ENCODE data around the gene ELP2. TPM values are rescaled to one million over a fixed set of nuclear protein-coding genes. Genes with fewer than 3 reads are reported as not detected.

Gene ELP2
- total RNA-seq, 1 donor from 2014 or later, result 46.1 TPM

GRCh38 chr18:36194600-36195315 is 65.1 kb downstream of the ELP2 start:
- DNase-seq (ENCODE audit: low read depth), result no peak
- H3K4me3 ChIP-seq (ENCODE audit: low read depth, low read length), result no peak overlapping the region
- TF ChIP-seq, protein P1, sequence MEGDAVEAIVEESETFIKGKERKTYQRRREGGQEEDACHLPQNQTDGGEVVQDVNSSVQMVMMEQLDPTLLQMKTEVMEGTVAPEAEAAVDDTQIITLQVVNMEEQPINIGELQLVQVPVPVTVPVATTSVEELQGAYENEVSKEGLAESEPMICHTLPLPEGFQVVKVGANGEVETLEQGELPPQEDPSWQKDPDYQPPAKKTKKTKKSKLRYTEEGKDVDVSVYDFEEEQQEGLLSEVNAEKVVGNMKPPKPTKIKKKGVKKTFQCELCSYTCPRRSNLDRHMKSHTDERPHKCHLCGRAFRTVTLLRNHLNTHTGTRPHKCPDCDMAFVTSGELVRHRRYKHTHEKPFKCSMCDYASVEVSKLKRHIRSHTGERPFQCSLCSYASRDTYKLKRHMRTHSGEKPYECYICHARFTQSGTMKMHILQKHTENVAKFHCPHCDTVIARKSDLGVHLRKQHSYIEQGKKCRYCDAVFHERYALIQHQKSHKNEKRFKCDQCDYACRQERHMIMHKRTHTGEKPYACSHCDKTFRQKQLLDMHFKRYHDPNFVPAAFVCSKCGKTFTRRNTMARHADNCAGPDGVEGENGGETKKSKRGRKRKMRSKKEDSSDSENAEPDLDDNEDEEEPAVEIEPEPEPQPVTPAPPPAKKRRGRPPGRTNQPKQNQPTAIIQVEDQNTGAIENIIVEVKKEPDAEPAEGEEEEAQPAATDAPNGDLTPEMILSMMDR (conservative IDR thresholded peaks at IDR 0.05; ENCODE audit: low read depth, low read length), result no peak

DNA sequence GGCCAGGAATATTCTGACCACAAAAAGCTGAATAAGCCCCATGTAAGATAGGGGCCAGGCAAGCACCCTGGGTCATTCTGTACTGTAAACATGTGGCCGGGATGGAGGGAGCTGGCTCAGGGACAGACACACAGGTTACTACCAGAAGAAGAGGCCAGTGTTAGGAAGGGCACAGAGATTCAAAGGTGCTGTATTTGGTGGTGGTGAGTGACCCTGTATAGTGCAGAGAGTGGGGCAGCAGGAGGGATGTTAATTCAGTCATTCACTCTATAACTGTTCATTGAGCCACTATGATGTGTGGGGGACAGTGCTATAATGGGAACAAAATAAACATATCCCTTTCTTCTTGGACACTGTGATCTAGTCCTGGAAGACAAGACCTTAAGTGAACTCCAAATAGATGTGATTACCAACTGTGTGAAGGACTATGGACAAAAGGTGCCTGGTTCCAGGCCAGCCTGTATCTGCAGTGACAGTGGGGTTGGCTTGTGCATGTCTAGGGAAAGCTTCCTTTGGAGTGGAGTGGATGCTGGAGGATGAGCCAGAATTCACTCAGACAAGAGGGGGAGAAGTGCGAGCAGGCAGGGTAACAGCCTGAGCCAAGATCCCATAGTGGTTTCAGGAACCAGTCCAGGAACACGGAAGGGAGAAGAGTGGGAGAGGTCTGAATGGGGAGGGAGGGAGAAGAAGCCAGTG is 65.9 kb downstream of the ELP2 start:
- TF ChIP-seq, protein P1 (conservative IDR thresholded peaks at IDR 0.05; ENCODE audit: low read depth, low read length), result no peak
- H3K4me3 ChIP-seq (ENCODE audit: low read depth, low read length), result no peak overlapping the region

GRCh38 chr18:36196238-36196995 is 66.7 kb downstream of the ELP2 start:
- TF ChIP-seq, protein P1 (conservative IDR thresholded peaks at IDR 0.05; ENCODE audit: low read depth, low read length), result no peak
- DNase-seq (ENCODE audit: low read depth), result no peak
- H3K4me3 ChIP-seq (ENCODE audit: low read depth, low read length), result no peak overlapping the region

More for the DNA sequence above, 65.9 kb downstream of the ELP2 start:
- DNase-seq (ENCODE audit: low read depth), result no peak

GRCh38 chr18:36197511-36198166 is 67.9 kb downstream of the ELP2 start:
- TF ChIP-seq, protein P1 (conservative IDR thresholded peaks at IDR 0.05; ENCODE audit: low read depth, low read length), result no peak
- no peak for DNase-seq (ENCODE audit: low read depth)
- H3K4me3 ChIP-seq (ENCODE audit: low read depth, low read length), result no peak overlapping the region

DNA sequence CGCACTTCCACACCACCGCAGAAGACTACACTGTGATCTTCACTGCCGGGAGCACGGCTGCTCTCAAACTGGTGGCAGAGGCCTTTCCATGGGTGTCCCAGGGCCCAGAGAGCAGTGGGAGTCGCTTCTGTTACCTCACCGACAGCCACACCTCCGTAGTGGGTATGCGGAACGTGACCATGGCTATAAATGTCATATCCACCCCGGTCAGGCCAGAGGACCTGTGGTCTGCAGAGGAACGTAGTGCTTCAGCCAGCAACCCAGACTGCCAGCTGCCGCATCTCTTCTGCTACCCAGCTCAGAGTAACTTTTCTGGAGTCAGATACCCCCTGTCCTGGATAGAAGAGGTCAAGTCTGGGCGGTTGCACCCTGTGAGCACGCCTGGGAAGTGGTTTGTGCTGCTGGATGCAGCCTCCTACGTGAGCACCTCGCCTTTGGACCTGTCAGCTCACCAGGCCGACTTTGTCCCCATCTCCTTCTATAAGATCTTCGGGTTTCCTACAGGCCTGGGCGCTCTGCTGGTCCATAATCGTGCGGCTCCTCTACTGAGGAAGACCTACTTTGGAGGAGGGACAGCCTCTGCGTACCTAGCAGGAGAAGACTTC is 70.1 kb downstream of the ELP2 start:
- no peak for DNase-seq (ENCODE audit: low read depth)
- H3K4me3 ChIP-seq (ENCODE audit: low read depth, low read length), result no peak overlapping the region
- TF ChIP-seq, protein P1 (conservative IDR thresholded peaks at IDR 0.05; ENCODE audit: low read depth, low read length), result no peak

DNA sequence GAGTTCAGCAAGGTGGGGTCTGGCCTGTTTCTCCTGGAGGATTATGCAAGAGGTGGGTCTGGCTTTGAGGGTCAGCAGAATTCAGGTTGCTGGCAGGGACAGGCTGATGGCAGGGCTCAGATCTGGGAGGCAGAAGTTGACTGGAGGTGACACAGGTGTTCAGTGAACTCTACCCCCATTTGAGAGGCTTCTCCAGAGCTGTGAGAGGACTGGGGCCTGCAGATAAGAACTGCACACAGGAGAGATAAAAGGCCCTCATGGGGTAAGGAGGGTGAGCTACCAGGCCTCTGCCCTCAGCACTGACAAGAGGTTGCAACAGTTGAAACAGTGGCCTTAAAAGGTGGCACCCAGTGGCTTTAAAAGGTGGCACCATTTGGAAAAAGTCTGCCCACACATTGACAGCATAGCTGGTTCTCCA is 70.7 kb downstream of the ELP2 start:
- H3K4me3 ChIP-seq (ENCODE audit: low read depth, low read length), result no peak overlapping the region
- TF ChIP-seq, protein P1 (conservative IDR thresholded peaks at IDR 0.05; ENCODE audit: low read depth, low read length), result no peak
- no peak for DNase-seq (ENCODE audit: low read depth)
